Thoracic aorta (tissue), 2 donors: Measurements from ENCODE around the gene ADAMTS19. TPM values are rescaled to one million over a fixed set of nuclear protein-coding genes. Genes with fewer than 3 reads are reported as not detected.

Source experiments
- ATAC-seq: fragments of 150-250 bp; one replicate; pipeline ENCODE4 v1.8.0; 2017; ENCODE audit warnings: low read depth; ENCODE audit not compliant: insufficient number of reproducible peaks, low FRiP score
- DNase-seq: peaks from one replicate; pipeline ENCODE4 v3.0.0-alpha.2; 2020; ENCODE audit warnings: low spot score
- H3K27ac ChIP-seq, 2 donors: fragments of 200-600 bp; sonication (generic); 1 replicate in 1 of 2; 2 replicates in 1 of 2; pipeline ENCODE4 v1.5.1; 2016; ENCODE audit warnings: mild to moderate bottlenecking in 2 of 2, moderate library complexity in 2 of 2
- H3K27me3 ChIP-seq: fragments of 200-600 bp; sonication (generic); replicated peaks from 2 replicates; pipeline ENCODE4 v1.6.0; 2016; ENCODE audit warnings: mild to moderate bottlenecking; ENCODE audit not compliant: insufficient read depth
- H3K36me3 ChIP-seq: fragments of 200-600 bp; sonication (generic); one replicate; pipeline ENCODE4 v1.5.1; 2016
- H3K4me1 ChIP-seq, 2 donors: fragments of 200-600 bp; sonication (generic); 1 replicate in 1 of 2; 2 replicates in 1 of 2; pipeline versions ENCODE4 v1.5.1 to v1.6.0; 2016; ENCODE audit warnings: low read depth in 2 of 2, mild to moderate bottlenecking in 1 of 2; ENCODE audit not compliant: control insufficient read depth in 1 of 2
- H3K4me3 ChIP-seq: fragments of 200-600 bp; sonication (generic); 2 replicates; pipeline ENCODE4 v1.5.1; 2016; ENCODE audit warnings: mild to moderate bottlenecking
- H3K9me3 ChIP-seq: fragments of 200-600 bp; sonication (generic); 2 replicates; pipeline ENCODE4 v1.5.1; 2016
- total RNA-seq, 2 donors: library from RNA; depleted of rRNA; stranded (reverse); fragments of >200 nt; gene quantifications; one replicate each; pipeline versions ENCODE4 v1.1.0 to v1.2.3, GENCODE V29; 2016
- TF ChIP-seq, protein P1 (sequence below): fragments of 200-600 bp; sonication (generic); IDR thresholded peaks from one replicate; pipeline ENCODE4 v1.5.1; 2019; ENCODE audit warnings: antibody characterized with exemption

ADAMTS19 gene, protein sequence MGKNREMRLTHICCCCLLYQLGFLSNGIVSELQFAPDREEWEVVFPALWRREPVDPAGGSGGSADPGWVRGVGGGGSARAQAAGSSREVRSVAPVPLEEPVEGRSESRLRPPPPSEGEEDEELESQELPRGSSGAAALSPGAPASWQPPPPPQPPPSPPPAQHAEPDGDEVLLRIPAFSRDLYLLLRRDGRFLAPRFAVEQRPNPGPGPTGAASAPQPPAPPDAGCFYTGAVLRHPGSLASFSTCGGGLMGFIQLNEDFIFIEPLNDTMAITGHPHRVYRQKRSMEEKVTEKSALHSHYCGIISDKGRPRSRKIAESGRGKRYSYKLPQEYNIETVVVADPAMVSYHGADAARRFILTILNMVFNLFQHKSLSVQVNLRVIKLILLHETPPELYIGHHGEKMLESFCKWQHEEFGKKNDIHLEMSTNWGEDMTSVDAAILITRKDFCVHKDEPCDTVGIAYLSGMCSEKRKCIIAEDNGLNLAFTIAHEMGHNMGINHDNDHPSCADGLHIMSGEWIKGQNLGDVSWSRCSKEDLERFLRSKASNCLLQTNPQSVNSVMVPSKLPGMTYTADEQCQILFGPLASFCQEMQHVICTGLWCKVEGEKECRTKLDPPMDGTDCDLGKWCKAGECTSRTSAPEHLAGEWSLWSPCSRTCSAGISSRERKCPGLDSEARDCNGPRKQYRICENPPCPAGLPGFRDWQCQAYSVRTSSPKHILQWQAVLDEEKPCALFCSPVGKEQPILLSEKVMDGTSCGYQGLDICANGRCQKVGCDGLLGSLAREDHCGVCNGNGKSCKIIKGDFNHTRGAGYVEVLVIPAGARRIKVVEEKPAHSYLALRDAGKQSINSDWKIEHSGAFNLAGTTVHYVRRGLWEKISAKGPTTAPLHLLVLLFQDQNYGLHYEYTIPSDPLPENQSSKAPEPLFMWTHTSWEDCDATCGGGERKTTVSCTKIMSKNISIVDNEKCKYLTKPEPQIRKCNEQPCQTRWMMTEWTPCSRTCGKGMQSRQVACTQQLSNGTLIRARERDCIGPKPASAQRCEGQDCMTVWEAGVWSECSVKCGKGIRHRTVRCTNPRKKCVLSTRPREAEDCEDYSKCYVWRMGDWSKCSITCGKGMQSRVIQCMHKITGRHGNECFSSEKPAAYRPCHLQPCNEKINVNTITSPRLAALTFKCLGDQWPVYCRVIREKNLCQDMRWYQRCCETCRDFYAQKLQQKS
- total RNA-seq: 1 to 10 TPM in 1 of 2 donors, not detected in 1; 8.0 TPM

DNA sequence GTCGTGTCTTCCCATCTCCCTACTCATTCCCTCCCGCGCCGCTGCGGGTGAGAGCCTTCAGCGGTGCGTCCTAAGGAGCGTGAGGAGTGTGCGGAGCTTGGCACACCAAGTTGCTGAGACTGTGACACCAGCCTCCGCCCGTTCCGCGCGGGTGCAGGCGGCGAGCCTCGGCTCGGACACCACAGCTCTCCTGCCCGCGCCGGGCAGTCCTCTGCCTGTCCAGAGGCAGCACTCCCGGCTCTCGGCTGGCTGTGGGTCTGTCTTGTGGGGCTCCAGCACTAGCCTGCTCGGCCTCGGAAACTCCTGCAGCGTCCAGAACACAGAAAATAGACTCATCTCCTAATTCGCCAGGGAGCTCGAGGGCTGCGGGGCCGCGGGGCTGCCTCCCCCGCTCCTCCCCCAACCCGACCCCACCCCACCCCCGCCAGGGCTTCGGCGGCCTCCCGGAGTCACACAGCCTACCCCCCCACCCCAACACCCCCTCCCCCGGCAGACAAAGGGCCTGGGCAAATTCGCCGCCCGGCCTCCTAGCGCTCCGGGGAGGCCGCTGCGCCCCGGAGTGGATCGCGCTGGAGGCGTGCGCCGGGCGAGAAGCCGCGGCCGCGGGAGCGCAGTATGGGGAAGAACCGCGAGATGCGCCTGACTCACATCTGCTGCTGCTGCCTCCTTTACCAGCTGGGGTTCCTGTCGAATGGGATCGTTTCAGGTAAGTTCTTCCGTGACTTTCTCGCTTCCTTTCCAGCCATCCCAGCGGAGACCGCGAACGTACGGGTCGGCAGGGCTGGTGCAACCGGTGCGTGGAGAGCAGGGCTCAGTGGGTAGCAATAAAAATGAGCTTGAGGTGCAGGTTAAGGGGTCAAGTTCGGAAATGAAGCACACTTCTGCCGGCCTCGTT is at the start of gene ADAMTS19:
Gene ADAMTS19, plus strand, starts transcription at position 522 of the 895 bp plus-strand sequence. Its CDS starts 94 bp downstream, at position 616.
- ATAC-seq (no peak), DNase-seq (no peak)
- TF ChIP-seq, protein P1, sequence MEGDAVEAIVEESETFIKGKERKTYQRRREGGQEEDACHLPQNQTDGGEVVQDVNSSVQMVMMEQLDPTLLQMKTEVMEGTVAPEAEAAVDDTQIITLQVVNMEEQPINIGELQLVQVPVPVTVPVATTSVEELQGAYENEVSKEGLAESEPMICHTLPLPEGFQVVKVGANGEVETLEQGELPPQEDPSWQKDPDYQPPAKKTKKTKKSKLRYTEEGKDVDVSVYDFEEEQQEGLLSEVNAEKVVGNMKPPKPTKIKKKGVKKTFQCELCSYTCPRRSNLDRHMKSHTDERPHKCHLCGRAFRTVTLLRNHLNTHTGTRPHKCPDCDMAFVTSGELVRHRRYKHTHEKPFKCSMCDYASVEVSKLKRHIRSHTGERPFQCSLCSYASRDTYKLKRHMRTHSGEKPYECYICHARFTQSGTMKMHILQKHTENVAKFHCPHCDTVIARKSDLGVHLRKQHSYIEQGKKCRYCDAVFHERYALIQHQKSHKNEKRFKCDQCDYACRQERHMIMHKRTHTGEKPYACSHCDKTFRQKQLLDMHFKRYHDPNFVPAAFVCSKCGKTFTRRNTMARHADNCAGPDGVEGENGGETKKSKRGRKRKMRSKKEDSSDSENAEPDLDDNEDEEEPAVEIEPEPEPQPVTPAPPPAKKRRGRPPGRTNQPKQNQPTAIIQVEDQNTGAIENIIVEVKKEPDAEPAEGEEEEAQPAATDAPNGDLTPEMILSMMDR: no peak
- Histone ChIP-seq H3K4me1 (no peaks in the 10 kb centered on the region), H3K27me3 (no peaks in the 10 kb centered on the region), H3K27ac (no peak within 1 kb of the TSS), H3K9me3 (no peaks in the 10 kb centered on the region), H3K36me3 (no peaks in the 10 kb centered on the region), H3K4me3 (peak within 1 kb of the TSS; percentile 69)

DNA sequence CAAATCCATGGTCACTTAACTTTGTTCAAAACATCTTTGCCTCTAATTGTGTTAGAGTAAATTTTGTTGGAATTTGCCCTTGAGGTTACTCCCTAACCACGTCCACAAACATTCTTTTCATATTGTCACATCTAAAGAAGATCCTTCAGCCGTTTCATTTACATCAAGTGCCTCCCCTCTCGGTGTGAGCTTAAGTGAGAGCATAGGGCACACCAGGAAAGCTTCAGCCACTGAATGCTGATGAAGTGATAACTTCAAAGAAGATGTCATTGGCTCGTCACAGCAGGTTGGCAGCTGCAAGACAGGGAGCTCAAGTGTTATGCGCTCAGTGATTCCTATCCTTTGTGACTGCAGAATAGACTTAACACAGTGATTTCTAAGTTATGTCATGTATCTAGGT is 49.6 kb upstream of the ADAMTS19 start:
- no peaks in the 10 kb centered on the region for H3K27me3 ChIP-seq
- no peak overlapping the region for H3K27ac ChIP-seq
- no peaks in the 10 kb centered on the region for H3K36me3 ChIP-seq
- TF ChIP-seq, protein P1: no peak
- no peak overlapping the region for H3K4me3 ChIP-seq
- H3K4me1 ChIP-seq: no peaks in the 10 kb centered on the region
- H3K9me3 ChIP-seq: no peaks in the 10 kb centered on the region
- DNase-seq (no peak), ATAC-seq (no peak)

DNA sequence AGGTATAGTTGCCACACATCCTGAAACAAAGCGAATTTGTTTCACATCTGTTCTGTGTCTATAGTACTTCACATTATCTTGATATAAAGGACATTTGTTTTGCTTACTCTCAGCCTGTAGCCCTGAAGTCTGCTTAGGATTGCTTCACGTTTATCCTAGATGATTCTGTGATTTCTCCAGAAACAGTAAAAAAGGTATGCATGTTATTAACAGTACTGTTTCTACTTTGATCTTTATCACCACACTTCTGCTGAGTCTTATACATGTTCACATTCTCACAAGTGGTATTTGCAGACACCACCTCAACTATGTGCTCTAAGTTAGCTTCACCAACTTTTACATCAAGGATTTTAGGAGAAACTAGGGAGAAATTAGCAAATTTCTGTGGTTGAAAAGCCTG is 47.4 kb upstream of the ADAMTS19 start:
- TF ChIP-seq, protein P1: no peak
- Histone ChIP-seq H3K27me3 (no peaks in the 10 kb centered on the region), H3K27ac (no peak overlapping the region), H3K4me1 (no peaks in the 10 kb centered on the region), H3K4me3 (no peak overlapping the region), H3K9me3 (no peaks in the 10 kb centered on the region), H3K36me3 (no peaks in the 10 kb centered on the region)
- ATAC-seq (no peak), DNase-seq (no peak)

DNA sequence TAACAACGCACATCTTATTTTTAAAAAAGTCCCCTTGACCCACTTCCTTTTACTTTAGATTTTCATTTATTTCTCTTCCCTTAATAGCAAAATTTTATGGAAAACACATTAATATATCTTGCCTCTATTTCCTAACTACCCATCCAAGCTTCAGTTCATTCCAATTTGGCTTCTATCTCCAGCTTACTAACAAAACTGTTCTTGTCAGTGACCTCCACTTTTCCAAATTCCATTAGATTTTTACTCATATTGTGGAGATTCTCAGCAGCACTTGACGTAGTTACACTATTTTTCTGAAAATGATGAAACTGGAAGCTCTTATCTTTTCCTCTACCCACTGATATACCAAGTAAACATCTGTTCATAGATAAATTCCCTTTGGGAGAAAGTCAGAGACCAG is 46.5 kb upstream of the ADAMTS19 start:
- no peaks in the 10 kb centered on the region for H3K27me3 ChIP-seq
- TF ChIP-seq, protein P1: no peak
- DNase-seq (no peak), ATAC-seq (no peak)
- no peaks in the 10 kb centered on the region for H3K36me3 ChIP-seq
- no peaks in the 10 kb centered on the region for H3K4me1 ChIP-seq
- H3K9me3 ChIP-seq: no peaks in the 10 kb centered on the region
- H3K27ac ChIP-seq: no peak overlapping the region
- no peak overlapping the region for H3K4me3 ChIP-seq
